ENCODE measurements around the gene STAT3. TPM values are rescaled to one million over a fixed set of nuclear protein-coding genes. Genes with fewer than 3 reads are reported as not detected.
A peak's percentile ranks its signal among the peaks of the same experiment; 100 is the strongest.

The STAT3 gene
- total and polyA plus RNA-seq, 12 donors, result 33.9 to 398 (median 109) TPM

DNA sequence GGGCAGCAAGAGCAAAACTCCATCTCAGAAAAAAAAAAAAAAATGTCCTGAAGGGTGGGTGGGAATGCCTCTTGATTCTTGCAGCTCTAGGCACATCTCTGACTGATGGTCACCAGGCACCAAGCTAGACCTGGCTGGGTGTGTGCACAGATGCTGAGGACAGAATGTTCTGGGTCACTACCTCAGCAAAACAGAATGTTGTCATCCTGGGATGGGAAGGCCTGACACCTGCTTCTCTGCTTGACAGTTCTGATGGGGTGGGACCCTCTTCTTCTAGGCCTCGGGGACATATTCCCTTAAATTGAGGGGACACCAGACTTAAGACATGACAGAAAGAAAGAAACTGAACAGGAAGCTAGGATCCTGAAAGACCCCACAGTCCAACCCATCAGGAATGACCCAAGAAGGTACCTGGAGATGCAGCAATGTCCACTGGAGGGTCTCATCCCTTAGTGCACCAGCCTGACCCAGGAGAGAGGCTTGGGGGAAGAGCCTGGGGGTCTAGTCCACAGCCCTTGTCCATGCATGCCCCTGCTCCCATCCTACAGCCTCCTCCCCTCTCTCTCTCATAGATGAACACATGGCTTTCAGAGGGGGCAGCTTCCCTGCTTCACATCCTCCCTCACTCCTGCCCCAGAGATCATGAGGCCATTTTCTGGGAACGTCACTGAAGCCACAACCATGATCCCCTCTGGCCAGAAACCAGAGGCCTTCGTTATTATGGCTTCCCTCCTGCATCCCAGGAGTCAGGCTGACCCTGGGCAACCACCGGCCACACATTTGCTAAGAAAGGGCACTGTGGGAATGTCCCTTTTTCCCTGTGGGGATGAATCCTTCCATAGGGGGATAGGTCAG, 108.2 kb downstream of the STAT3 start:
- no peak overlapping the region for H3K27ac ChIP-seq
- no peak for ATAC-seq
- intact Hi-C loops (cut with DNase I), result loop anchor here in 3 of 10 donors (5.0 to 10.0 kb wide), 2 partner anchors 55 to 93 kb away; partner anchors contain the start of gene HCRT (in 1 of the 3)
- 89% methylated on average over 4 of the region's 4 CpGs for WGBS, 2 donors
- no peak overlapping the region for H3K4me3 ChIP-seq
- H3K4me1 ChIP-seq, result peaks cover 3 to 16% (median 13%) of the 10 kb centered on the region in 9 donors
- no peak for DNase-seq
- H3K27me3 ChIP-seq, result no peaks in the 10 kb centered on the region
- TF ChIP-seq, protein P1, sequence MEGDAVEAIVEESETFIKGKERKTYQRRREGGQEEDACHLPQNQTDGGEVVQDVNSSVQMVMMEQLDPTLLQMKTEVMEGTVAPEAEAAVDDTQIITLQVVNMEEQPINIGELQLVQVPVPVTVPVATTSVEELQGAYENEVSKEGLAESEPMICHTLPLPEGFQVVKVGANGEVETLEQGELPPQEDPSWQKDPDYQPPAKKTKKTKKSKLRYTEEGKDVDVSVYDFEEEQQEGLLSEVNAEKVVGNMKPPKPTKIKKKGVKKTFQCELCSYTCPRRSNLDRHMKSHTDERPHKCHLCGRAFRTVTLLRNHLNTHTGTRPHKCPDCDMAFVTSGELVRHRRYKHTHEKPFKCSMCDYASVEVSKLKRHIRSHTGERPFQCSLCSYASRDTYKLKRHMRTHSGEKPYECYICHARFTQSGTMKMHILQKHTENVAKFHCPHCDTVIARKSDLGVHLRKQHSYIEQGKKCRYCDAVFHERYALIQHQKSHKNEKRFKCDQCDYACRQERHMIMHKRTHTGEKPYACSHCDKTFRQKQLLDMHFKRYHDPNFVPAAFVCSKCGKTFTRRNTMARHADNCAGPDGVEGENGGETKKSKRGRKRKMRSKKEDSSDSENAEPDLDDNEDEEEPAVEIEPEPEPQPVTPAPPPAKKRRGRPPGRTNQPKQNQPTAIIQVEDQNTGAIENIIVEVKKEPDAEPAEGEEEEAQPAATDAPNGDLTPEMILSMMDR (IDR thresholded peaks at IDR 0.05), result no peak
- no peaks in the 10 kb centered on the region for H3K36me3 ChIP-seq
- no peaks in the 10 kb centered on the region for H3K9me3 ChIP-seq

DNA sequence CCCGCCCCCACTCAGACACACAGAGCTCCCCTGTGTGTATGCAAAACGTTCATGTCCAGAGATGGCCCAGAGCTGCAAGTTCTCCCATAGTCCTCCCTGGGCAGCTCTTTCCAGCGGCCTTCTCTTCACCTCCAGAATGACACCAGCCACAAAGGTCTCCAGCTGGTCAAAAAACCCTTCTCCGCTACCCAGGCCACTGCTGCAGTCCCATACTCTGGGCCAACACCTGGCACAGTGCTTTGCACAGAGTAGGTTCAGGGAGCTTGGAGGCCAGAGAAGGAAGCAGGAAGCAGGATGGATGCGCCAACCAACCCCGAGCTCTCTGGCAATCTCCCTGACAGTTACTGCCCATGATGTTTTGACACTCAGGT, 110.9 kb downstream of the STAT3 start:
- no peaks in the 10 kb centered on the region for H3K27me3 ChIP-seq
- peaks cover 3 to 42% (median 31%) of the 10 kb centered on the region in 9 donors for H3K4me1 ChIP-seq
- WGBS, 2 donors, result 52 to 54% methylated on average over 6 of the region's 6 CpGs
- ATAC-seq (peak in 3 of 8 donors; percentile 1 to 23 (median 21)), DNase-seq (no peak)
- H3K9me3 ChIP-seq, result no peaks in the 10 kb centered on the region
- H3K36me3 ChIP-seq, result no peaks in the 10 kb centered on the region
- H3K27ac ChIP-seq, result peak overlapping the region in 6 of 10 donors; percentile 94 to 97 (median 94)
- TF ChIP-seq, protein P1 (IDR thresholded peaks at IDR 0.05), result no peak
- intact Hi-C loops (cut with DNase I), result loop anchor here in 1 of 10 donors (10.0 kb wide), 1 partner anchor 53 kb away; no protein-coding TSS in a partner anchor
- H3K4me3 ChIP-seq, result peak overlapping the region in 5 of 10 donors; percentile 91 to 99 (median 95)

DNA sequence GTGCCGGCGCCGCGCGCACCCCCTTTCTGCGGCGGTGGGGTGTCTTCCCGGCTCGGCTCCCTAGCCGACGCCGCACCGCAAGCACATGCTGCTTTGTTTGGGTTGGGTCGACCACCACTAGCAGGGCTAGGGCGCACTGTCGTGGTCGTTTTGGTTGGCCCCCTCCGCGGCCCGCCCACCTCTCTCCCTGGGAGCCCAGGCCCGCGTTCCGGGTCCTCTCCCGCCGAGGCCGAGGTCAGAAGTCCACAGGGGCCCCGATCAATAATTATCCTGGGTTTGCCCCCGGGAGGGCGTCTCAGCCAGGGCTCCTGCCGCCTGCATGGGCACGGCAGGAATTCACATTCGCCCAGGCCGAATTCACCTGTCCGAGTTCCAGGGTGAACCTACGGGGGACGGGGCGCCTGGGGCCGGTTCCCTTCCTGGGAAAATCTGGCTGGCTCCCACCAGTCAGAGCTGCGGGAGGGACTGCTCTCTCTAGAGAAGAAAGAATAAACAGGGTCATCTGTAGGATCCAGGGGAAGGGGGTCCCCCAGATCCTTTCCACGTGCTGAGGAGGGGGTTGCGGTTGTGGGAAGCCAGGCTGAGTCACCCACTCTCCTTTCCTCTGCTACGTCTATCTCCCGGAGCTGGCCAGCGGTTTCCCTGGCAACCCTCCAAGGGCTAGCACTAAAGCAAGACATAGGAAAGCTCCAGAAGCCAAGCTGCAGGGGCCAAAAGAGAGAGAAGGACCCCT, 111.5 kb downstream of the STAT3 start:
- DNase-seq (peak; percentile 74), ATAC-seq (peak; percentile 20 to 71 (median 59))
- H3K4me3 ChIP-seq, result peak overlapping the region; percentile 83 to 99 (median 92)
- no peaks in the 10 kb centered on the region for H3K27me3 ChIP-seq
- intact Hi-C loops (cut with DNase I), result loop anchor here in 1 of 10 donors (10.0 kb wide), 1 partner anchor 52 kb away; no protein-coding TSS in a partner anchor
- TF ChIP-seq, protein P1 (IDR thresholded peaks at IDR 0.05), result no peak
- H3K9me3 ChIP-seq, result no peaks in the 10 kb centered on the region
- WGBS, 2 donors, result 1 to 2% methylated on average over 35 to 44 of the region's 44 CpGs
- H3K4me1 ChIP-seq, result peaks cover 3 to 48% (median 35%) of the 10 kb centered on the region in 9 donors
- peak overlapping the region; percentile 66 to 98 (median 94) for H3K27ac ChIP-seq
- H3K36me3 ChIP-seq, result no peaks in the 10 kb centered on the region

DNA sequence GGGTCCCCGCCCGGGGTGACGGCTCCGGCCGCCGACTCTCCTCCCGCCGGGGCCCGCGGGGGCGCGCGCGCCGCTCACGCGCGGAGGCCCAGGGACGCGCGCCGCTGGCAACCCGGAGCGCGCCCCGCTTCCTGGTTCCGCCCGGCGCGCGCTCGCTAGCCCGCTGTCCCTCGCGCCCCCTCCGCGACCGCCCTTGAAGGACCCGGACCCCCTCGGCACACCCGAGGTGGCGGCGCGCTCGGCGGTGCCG, 112.0 kb downstream of the STAT3 start, which contains the start of gene STAT5B:
TSS of gene STAT5B (minus strand) at position 33 of the 250 bp plus-strand sequence. CDS start 44,264 bp downstream, outside the sequence.
- TF ChIP-seq, protein P1 (IDR thresholded peaks at IDR 0.05), result no peak
- 0% methylated on average over 20 to 47 of the region's 47 CpGs for WGBS, 2 donors
- peak within 1 kb of the TSS; percentile 66 to 98 (median 94) for H3K27ac ChIP-seq
- H3K36me3 ChIP-seq, result no peaks in the 10 kb centered on the region
- ATAC-seq, result peak; percentile 77 to 94 (median 82)
- DNase-seq, result peak; percentile 67 to 82
- intact Hi-C loops (cut with DNase I), result loop anchor here in 1 of 10 donors (10.0 kb wide), 1 partner anchor 51 kb away; no protein-coding TSS in a partner anchor
- H3K4me3 ChIP-seq, result peak within 1 kb of the TSS; percentile 83 to 99 (median 92)
- no peaks in the 10 kb centered on the region for H3K27me3 ChIP-seq
- H3K9me3 ChIP-seq, result no peaks in the 10 kb centered on the region
- H3K4me1 ChIP-seq, result peaks cover 3 to 51% (median 35%) of the 10 kb centered on the region in 9 donors
